MV-4-11 (cell line): ENCODE measurements around the gene R3HDM2.

Experiments
- DNase-seq: peaks from one replicate; lab custom pipeline; 2025; lab: John Stamatoyannopoulos, UW

The R3HDM2 gene

GRCh38 chr12:57240926-57241401, 189.9 kb downstream of the R3HDM2 start:
- no peak for DNase-seq

GRCh38 chr12:57240066-57240921, 190.5 kb downstream of the R3HDM2 start:
- DNase-seq, result peak; percentile 61

- no peak for DNase-seq
Observed at GRCh38 chr12:57239587-57240065, 191.2 kb downstream of the R3HDM2 start.

- peak; percentile 78 for DNase-seq
Observed at GRCh38 chr12:57238854-57239554, 191.8 kb downstream of the R3HDM2 start.

- no peak for DNase-seq
Observed at GRCh38 chr12:57237932-57238853, 192.7 kb downstream of the R3HDM2 start.

GRCh38 chr12:57237596-57237931, 193.3 kb downstream of the R3HDM2 start:
- no peak for DNase-seq

- DNase-seq, result no peak
Observed at GRCh38 chr12:57236925-57237595, 193.8 kb downstream of the R3HDM2 start.

- DNase-seq, result no peak
Observed at GRCh38 chr12:57236201-57236924, 194.5 kb downstream of the R3HDM2 start.

- no peak for DNase-seq
Observed at GRCh38 chr12:57235728-57236131, 195.1 kb downstream of the R3HDM2 start.

- no peak for DNase-seq
Observed at GRCh38 chr12:57235017-57235727, 195.7 kb downstream of the R3HDM2 start.

- no peak for DNase-seq
Observed at GRCh38 chr12:57234571-57235016, 196.2 kb downstream of the R3HDM2 start.

GRCh38 chr12:57234233-57234570, 196.6 kb downstream of the R3HDM2 start:
- no peak for DNase-seq

- no peak for DNase-seq
Observed at GRCh38 chr12:57233357-57234232, 197.2 kb downstream of the R3HDM2 start.

- DNase-seq, result no peak
Observed at GRCh38 chr12:57232156-57232756, 198.6 kb downstream of the R3HDM2 start.

- no peak for DNase-seq
Observed at GRCh38 chr12:57231276-57232021, 199.4 kb downstream of the R3HDM2 start.

GRCh38 chr12:57230381-57231155, 200.3 kb downstream of the R3HDM2 start:
- no peak for DNase-seq
